PC-9 (cell line): ENCODE data around the gene SYNE1.

ENCODE experiments used
- EZH2 ChIP-seq: fragments of 200-600 bp; sonication (generic); IDR thresholded peaks from 2 replicates; pipeline ENCODE4 v1.8.0; 2017; ENCODE audit warnings: antibody characterized with exemption, low read depth
- TF ChIP-seq, protein P1 (sequence below): fragments of 200-600 bp; sonication (generic); conservative IDR thresholded peaks from 2 replicates; pipeline ENCODE4 v1.6.1; 2017; ENCODE audit warnings: mixed run types, antibody characterized with exemption, mild to moderate bottlenecking, moderate library complexity

- TF ChIP-seq, protein P1, sequence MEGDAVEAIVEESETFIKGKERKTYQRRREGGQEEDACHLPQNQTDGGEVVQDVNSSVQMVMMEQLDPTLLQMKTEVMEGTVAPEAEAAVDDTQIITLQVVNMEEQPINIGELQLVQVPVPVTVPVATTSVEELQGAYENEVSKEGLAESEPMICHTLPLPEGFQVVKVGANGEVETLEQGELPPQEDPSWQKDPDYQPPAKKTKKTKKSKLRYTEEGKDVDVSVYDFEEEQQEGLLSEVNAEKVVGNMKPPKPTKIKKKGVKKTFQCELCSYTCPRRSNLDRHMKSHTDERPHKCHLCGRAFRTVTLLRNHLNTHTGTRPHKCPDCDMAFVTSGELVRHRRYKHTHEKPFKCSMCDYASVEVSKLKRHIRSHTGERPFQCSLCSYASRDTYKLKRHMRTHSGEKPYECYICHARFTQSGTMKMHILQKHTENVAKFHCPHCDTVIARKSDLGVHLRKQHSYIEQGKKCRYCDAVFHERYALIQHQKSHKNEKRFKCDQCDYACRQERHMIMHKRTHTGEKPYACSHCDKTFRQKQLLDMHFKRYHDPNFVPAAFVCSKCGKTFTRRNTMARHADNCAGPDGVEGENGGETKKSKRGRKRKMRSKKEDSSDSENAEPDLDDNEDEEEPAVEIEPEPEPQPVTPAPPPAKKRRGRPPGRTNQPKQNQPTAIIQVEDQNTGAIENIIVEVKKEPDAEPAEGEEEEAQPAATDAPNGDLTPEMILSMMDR: no peak
- TF ChIP-seq EZH2: no peak
Measured at GRCh38 chr6:152572338-152573088, 64.6 kb downstream of the SYNE1 start.
